Measurements from ENCODE around the gene RASSF1.

- no peak for TF ChIP-seq CTCF (IDR thresholded peaks at IDR 0.05; ENCODE audit: low read depth, low read length)
- TF ChIP-seq POLR2A (IDR thresholded peaks at IDR 0.05; ENCODE audit: extremely low read depth, insufficient read length): no peak
- TF ChIP-seq, protein P1, sequence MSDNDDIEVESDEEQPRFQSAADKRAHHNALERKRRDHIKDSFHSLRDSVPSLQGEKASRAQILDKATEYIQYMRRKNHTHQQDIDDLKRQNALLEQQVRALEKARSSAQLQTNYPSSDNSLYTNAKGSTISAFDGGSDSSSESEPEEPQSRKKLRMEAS (IDR thresholded peaks at IDR 0.05; ENCODE audit: low read depth, low read length): no peak
- no peak for TF ChIP-seq MYC (IDR thresholded peaks at IDR 0.05; ENCODE audit: low read depth, low read length)
Measured at GRCh38 chr3:50323092-50323600, 17.5 kb downstream of the RASSF1 start.
